Smooth muscle cell (in vitro differentiated cells): ENCODE data around the gene CBFA2T3. TPM values are rescaled to one million over a fixed set of nuclear protein-coding genes. Genes with fewer than 3 reads are reported as not detected.

ENCODE experiments used
- DNase-seq: peaks from one replicate; lab custom pipeline; 2025; ENCODE audit not compliant: unreplicated experiment; lab: John Stamatoyannopoulos, UW
- H2AFZ ChIP-seq: fragments of 200-600 bp; sonication (generic); 2 replicates; pipeline ENCODE4 v1.6.0; 2016; ENCODE audit warnings: antibody characterized with exemption, low read depth, mild to moderate bottlenecking
- H3F3A ChIP-seq: fragments of 200-600 bp; sonication (generic); 2 replicates; pipeline ENCODE4 v1.6.0; 2017; ENCODE audit warnings: antibody characterized with exemption, low read depth
- H3K27ac ChIP-seq: fragments of 200-600 bp; sonication (generic); 2 replicates; pipeline ENCODE4 v1.5.1; 2016; ENCODE audit warnings: low read depth, mild to moderate bottlenecking
- H3K27me3 ChIP-seq: fragments of 200-600 bp; sonication (generic); 2 replicates; pipeline ENCODE4 v1.6.1; 2016; ENCODE audit warnings: low read depth, mild to moderate bottlenecking
- H3K36me3 ChIP-seq: fragments of 200-600 bp; sonication (generic); 2 replicates; pipeline ENCODE4 v1.5.1; 2016; ENCODE audit warnings: low read depth
- H3K4me1 ChIP-seq: fragments of 200-600 bp; sonication (generic); 2 replicates; pipeline ENCODE4 v1.5.1; 2016; ENCODE audit warnings: low read depth
- H3K4me2 ChIP-seq: fragments of 200-600 bp; sonication (generic); 2 replicates; pipeline ENCODE4 v1.6.0; 2016; ENCODE audit warnings: mild to moderate bottlenecking
- H3K4me3 ChIP-seq: fragments of 200-600 bp; sonication (generic); 2 replicates; pipeline ENCODE4 v1.5.1; 2016; ENCODE audit warnings: mild to moderate bottlenecking
- H3K79me2 ChIP-seq: fragments of 200-600 bp; sonication (generic); 2 replicates; pipeline ENCODE4 v1.6.0; 2016; ENCODE audit warnings: low read depth, mild to moderate bottlenecking
- H3K9ac ChIP-seq: fragments of 200-600 bp; sonication (generic); 2 replicates; pipeline ENCODE4 v1.6.0; 2016; ENCODE audit warnings: low read depth
- H3K9me3 ChIP-seq: fragments of 200-600 bp; sonication (generic); replicated peaks from 2 replicates; pipeline ENCODE4 v1.5.1; 2016; ENCODE audit warnings: low read depth
- H4K20me1 ChIP-seq: fragments of 200-600 bp; sonication (generic); 2 replicates; pipeline ENCODE4 v1.6.0; 2016; ENCODE audit warnings: low read depth
- CTCF ChIP-seq: fragments of 200-600 bp; sonication (generic); IDR thresholded peaks from 2 replicates; pipeline ENCODE4 v1.5.1; 2017; ENCODE audit warnings: borderline replicate concordance, mild to moderate bottlenecking, antibody characterized with exemption; ENCODE audit not compliant: insufficient read depth, poor library complexity, severe bottlenecking
- WGBS: methylation state at CpG from one replicate; pipeline ENCODE4 v1.1.7; 2016; ENCODE audit warnings: low lambda C conversion rate; 5-methylcytosine and 5-hydroxymethylcytosine counted together
- polyA plus RNA-seq: library from polyadenylated mRNA; unstranded; fragments of >200 nt; fragmentation: Nextera tagmentation; extraction: Ambion mirVana; gene quantifications from 2 replicates; pipeline ENCODE4 v1.2.1, GENCODE V29; 2016
- total RNA-seq: library from RNA; depleted of rRNA; stranded (reverse); fragments of >200 nt; gene quantifications from 2 replicates; pipeline ENCODE4 v1.2.3, GENCODE V29; 2014

CBFA2T3 gene
- total and polyA plus RNA-seq, 2 experiments from 2014 or later: 0.25 TPM; not detected in 1

GRCh38 chr16:88867581-88868246 lies 109.3 kb downstream of the CBFA2T3 start:
- H3K9ac ChIP-seq: no peak overlapping the region
- DNase-seq: no peak
- H3K4me2 ChIP-seq: no peak overlapping the region
- H3K9me3 ChIP-seq: no peaks in the 10 kb centered on the region
- no peak overlapping the region for H3K4me3 ChIP-seq
- no peaks in the 10 kb centered on the region for H4K20me1 ChIP-seq
- TF ChIP-seq CTCF: no peak
- WGBS: 93% methylated on average over 24 of the region's 24 CpGs
- H3K36me3 ChIP-seq: no peaks in the 10 kb centered on the region
- no peaks in the 10 kb centered on the region for H3K27me3 ChIP-seq
- H3K27ac ChIP-seq: no peak overlapping the region
- H3K79me2 ChIP-seq: no peaks in the 10 kb centered on the region
- H3K4me1 ChIP-seq: no peaks in the 10 kb centered on the region
- no peak overlapping the region for H2AFZ ChIP-seq
- no peaks in the 10 kb centered on the region for H3F3A ChIP-seq

GRCh38 chr16:88866151-88866920 lies 110.7 kb downstream of the CBFA2T3 start, which contains the start of gene PABPN1L:
Gene PABPN1L, minus strand, starts transcription at chr16:88866660. Its CDS starts 54 bp downstream, at chr16:88866606.
- DNase-seq: no peak
- TF ChIP-seq CTCF: no peak
- no peak within 1 kb of the TSS for H3K9ac ChIP-seq
- H3K79me2 ChIP-seq: no peaks in the 10 kb centered on the region
- no peaks in the 10 kb centered on the region for H3K36me3 ChIP-seq
- H3K9me3 ChIP-seq: no peaks in the 10 kb centered on the region
- no peaks in the 10 kb centered on the region for H3F3A ChIP-seq
- no peak within 1 kb of the TSS for H3K4me3 ChIP-seq
- H4K20me1 ChIP-seq: no peaks in the 10 kb centered on the region
- H2AFZ ChIP-seq: no peak within 1 kb of the TSS
- H3K27me3 ChIP-seq: no peaks in the 10 kb centered on the region
- H3K4me2 ChIP-seq: no peak within 1 kb of the TSS
- 85% methylated on average over 17 of the region's 20 CpGs for WGBS
- no peak within 1 kb of the TSS for H3K27ac ChIP-seq
- no peaks in the 10 kb centered on the region for H3K4me1 ChIP-seq

GRCh38 chr16:88865742-88866141 lies 111.3 kb downstream of the CBFA2T3 start:
- Histone ChIP-seq H3K4me3 (no peak overlapping the region), H3K36me3 (no peaks in the 10 kb centered on the region), H3F3A (no peaks in the 10 kb centered on the region), H3K27me3 (no peaks in the 10 kb centered on the region), H3K4me1 (no peaks in the 10 kb centered on the region), H3K9me3 (no peaks in the 10 kb centered on the region), H3K79me2 (no peaks in the 10 kb centered on the region), H3K27ac (no peak overlapping the region), H3K9ac (no peak overlapping the region), H3K4me2 (no peak overlapping the region), H2AFZ (no peak overlapping the region), H4K20me1 (no peaks in the 10 kb centered on the region)
- WGBS: 92% methylated on average over 15 of the region's 15 CpGs
- no peak for DNase-seq
- TF ChIP-seq CTCF: no peak
